HCT116 (cell line): ENCODE measurements around the gene AURKAIP1. TPM values are rescaled to one million over a fixed set of nuclear protein-coding genes. Genes with fewer than 3 reads are reported as not detected.

Experiments used
- ATAC-seq: fragments of 200-7000 bp; cut with Tn5 transposase; 2 replicates; pipeline ENCODE4 v1.9.1; 2020; ENCODE audit warnings: mild to moderate bottlenecking, moderate library complexity
- BruUV-seq: library from RNA; stranded (reverse); fragments of 400-500 nt; replicated peaks from 2 replicates; lab custom pipeline; 2021; lab: Mats Ljungman, UMichigan
- CTCF ChIA-PET: fragments of 300-600 bp; sonication (Branson Sonifier 250); formaldehyde crosslinking; loops from one replicate; lab custom pipeline; 2021; ENCODE audit warnings: antibody characterized with exemption; lab: Charles Lee
- POLR2A ChIA-PET: fragments of 300-600, 350-600 bp; sonication (Branson Sonifier 250); formaldehyde crosslinking; loops from one replicate; lab custom pipeline; 2021; ENCODE audit warnings: antibody characterized with exemption; lab: Charles Lee
- RAD21 ChIA-PET, 2 experiments: fragments of 300-600 bp; sonication (Branson Sonifier 250); formaldehyde crosslinking; loops; one replicate each; lab custom pipeline; 2023; ENCODE audit warnings: low total read pairs in 2 of 2; ENCODE audit not compliant: uncharacterized antibody in 2 of 2, unreplicated experiment in 2 of 2, low non-redundant PET in 1 of 2; lab: Charles Lee
- DNase-seq: peaks from one replicate; pipeline ENCODE4 v3.0.0-alpha.2; 2010; ENCODE audit warnings: low read depth, low spot score
- H2AFZ ChIP-seq: fragments of 200-600 bp; shearing (Covaris generic), sonication (generic); 2 replicates; pipeline ENCODE4 v1.6.1; 2017; ENCODE audit warnings: low read depth, mixed run types, mixed read lengths, antibody characterized with exemption, low read length; ENCODE audit not compliant: poor library complexity, severe bottlenecking
- H3K27ac ChIP-seq: 2 replicates; pipeline ENCODE4 v1.5.1; 2012; ENCODE audit warnings: low read depth, low read length
- H3K27me3 ChIP-seq: fragments of 200-600 bp; sonication (generic); 2 replicates; pipeline ENCODE4 v1.6.1; 2016; ENCODE audit warnings: mixed run types, low read length, mixed read lengths; ENCODE audit not compliant: insufficient read depth
- H3K36me3 ChIP-seq, 2 experiments: fragments of 200-500 bp in 1 of 2; fragments of 200-600 bp in 1 of 2; sonication (Bioruptor generic) in 1 of 2; sonication (generic) in 1 of 2; 2 replicates each; pipeline versions ENCODE4 v1.5.1 to v1.6.1; 2014 to 2016; ENCODE audit warnings: low read length in 2 of 2, inconsistent platforms in 1 of 2, mixed read lengths in 1 of 2, mixed run types in 1 of 2; ENCODE audit not compliant: insufficient read depth in 2 of 2, control insufficient read depth in 1 of 2
- H3K4me1 ChIP-seq, 2 experiments: fragments of 200-600 bp in 1 of 2; sonication (generic) in 1 of 2; 2 replicates each; pipeline versions ENCODE4 v1.5.1 to v1.6.1; 2012 to 2017; ENCODE audit warnings: low read length in 2 of 2, inconsistent platforms in 1 of 2, mild to moderate bottlenecking in 1 of 2, mixed read lengths in 1 of 2, mixed run types in 1 of 2, moderate library complexity in 1 of 2; ENCODE audit not compliant: insufficient read depth in 2 of 2, control insufficient read depth in 1 of 2
- H3K4me2 ChIP-seq: fragments of 200-600 bp; sonication (generic); 2 replicates; pipeline ENCODE4 v1.6.1; 2017; ENCODE audit warnings: mixed run types, low read length, mixed read lengths
- H3K4me3 ChIP-seq, 2 experiments: fragments of 200-600 bp in 1 of 2; sonication (generic) in 1 of 2; replicated peaks in 1 of 2; 2 replicates each; pipeline ENCODE4 v1.5.1; 2011 to 2016; ENCODE audit warnings: low read length in 2 of 2, control low read depth in 1 of 2, low read depth in 1 of 2, mild to moderate bottlenecking in 1 of 2, mixed read lengths in 1 of 2, mixed run types in 1 of 2
- H3K79me2 ChIP-seq: fragments of 200-600 bp; sonication (generic); 2 replicates; pipeline ENCODE4 v1.6.1; 2017; ENCODE audit warnings: mild to moderate bottlenecking, mixed run types, low read length, moderate library complexity, mixed read lengths; ENCODE audit not compliant: insufficient read depth
- H3K9ac ChIP-seq: fragments of 200-600 bp; sonication (generic); 2 replicates; pipeline ENCODE4 v1.6.1; 2016; ENCODE audit warnings: low read length, mixed read lengths
- H3K9me2 ChIP-seq: fragments of 200-600 bp; sonication (generic), shearing (Covaris generic); 2 replicates; pipeline ENCODE4 v1.6.1; 2017; ENCODE audit warnings: mixed run types, mild to moderate bottlenecking, moderate library complexity; ENCODE audit not compliant: insufficient read depth
- H3K9me3 ChIP-seq, 2 experiments: fragments of 200-500 bp in 1 of 2; fragments of 200-600 bp in 1 of 2; sonication (Bioruptor generic) in 1 of 2; sonication (generic) in 1 of 2; 2 replicates each; pipeline ENCODE4 v1.6.1; 2014 to 2017; ENCODE audit warnings: low read length in 2 of 2, mixed read lengths in 2 of 2, inconsistent platforms in 1 of 2, low read depth in 1 of 2, mild to moderate bottlenecking in 1 of 2, mixed run types in 1 of 2, moderate library complexity in 1 of 2; ENCODE audit not compliant: control insufficient read depth in 1 of 2, insufficient read depth in 1 of 2
- H4K20me1 ChIP-seq: fragments of 200-600 bp; sonication (generic), shearing (Covaris generic); 2 replicates; pipeline ENCODE4 v1.6.1; 2017; ENCODE audit warnings: mixed run types, mild to moderate bottlenecking, moderate library complexity; ENCODE audit not compliant: insufficient read depth
- CBX3 ChIP-seq: IDR thresholded peaks from 2 replicates; pipeline ENCODE4 v1.6.1; 2012; ENCODE audit warnings: low read depth
- EGR1 ChIP-seq: IDR thresholded peaks from 2 replicates; pipeline ENCODE4 v1.6.1; 2012; ENCODE audit warnings: low read depth
- ELF1 ChIP-seq: IDR thresholded peaks from 2 replicates; pipeline ENCODE4 v1.6.1; 2012; ENCODE audit warnings: low read depth, borderline replicate concordance
- EZH2phosphoT487 ChIP-seq: fragments of 200-600 bp; IDR thresholded peaks from 2 replicates; pipeline ENCODE4 v1.6.1; 2018; ENCODE audit warnings: antibody characterized with exemption, borderline replicate concordance
- FOSL1 ChIP-seq: IDR thresholded peaks from 2 replicates; pipeline ENCODE4 v1.6.1; 2012; ENCODE audit warnings: low read depth
- JUND ChIP-seq: IDR thresholded peaks from 2 replicates; pipeline ENCODE4 v1.6.1; 2012
- POLR2AphosphoS5 ChIP-seq: IDR thresholded peaks from 2 replicates; pipeline ENCODE4 v1.6.1; 2011; ENCODE audit warnings: mild to moderate bottlenecking, low read depth, low read length, moderate library complexity
- SP1 ChIP-seq: IDR thresholded peaks from 2 replicates; pipeline ENCODE4 v1.6.1; 2012; ENCODE audit warnings: low read depth
- SRF ChIP-seq: IDR thresholded peaks from 2 replicates; pipeline ENCODE4 v1.6.1; 2012; ENCODE audit warnings: low read depth
- YY1 ChIP-seq: IDR thresholded peaks from 2 replicates; pipeline ENCODE4 v1.6.1; 2011; ENCODE audit warnings: low read length, low read depth, moderate library complexity, mild to moderate bottlenecking; ENCODE audit not compliant: insufficient replicate concordance; ENCODE audit errors: extremely low read depth
- ZFX ChIP-seq: fragments of 450-650 bp; IDR thresholded peaks from 2 replicates; pipeline ENCODE4 v1.6.1; 2017
- ZNF274 ChIP-seq: fragments of 200-500 bp; sonication (Bioruptor generic); IDR thresholded peaks from 2 replicates; pipeline ENCODE4 v1.6.1; 2014; ENCODE audit warnings: mild to moderate bottlenecking, low read depth, low read length, inconsistent platforms
- intact Hi-C: fragments of 100-400 bp; cut with micrococcal nuclease; formaldehyde crosslinking; loops from 2 replicates; pipeline ENCODE4 v1.10.0; 2022
- total RNA-seq: library from RNA; stranded (reverse); gene quantifications from one replicate; pipeline ENCODE4 v1.2.1, GENCODE V29; 2021; ENCODE audit not compliant: unreplicated experiment
- TF ChIP-seq, protein P1 (sequence below): IDR thresholded peaks from 2 replicates; pipeline ENCODE4 v1.6.1; 2012
- TF ChIP-seq, protein P2 (sequence below): IDR thresholded peaks from 2 replicates; pipeline ENCODE4 v1.6.1; 2012; ENCODE audit warnings: low read depth

The AURKAIP1 gene
- total RNA-seq, 1 experiment from 2014 or later: 200 TPM

- no TSS peak for BruUV-seq
- Histone ChIP-seq H3K4me2 (peak overlapping the region; percentile 68), H3K9ac (peak overlapping the region; percentile 51), H4K20me1 (no peaks in the 10 kb centered on the region), H3K9me2 (no peaks in the 10 kb centered on the region), H3K4me1 (peaks cover 24 to 49% of the 10 kb centered on the region in 2 experiments), H3K9me3 (peaks cover 0 to 5% of the 10 kb centered on the region in 2 experiments; a peak in 1 of 4 replicates), H2AFZ (no peak overlapping the region), H3K4me3 (0 out of 4 replicates have a peak overlapping the region, but pooled peaks of 1 of the 2 experiments have one; percentile 25), H3K36me3 (no peaks in the 10 kb centered on the region), H3K27me3 (no peaks in the 10 kb centered on the region), H3K79me2 (no peaks in the 10 kb centered on the region), H3K27ac (peak overlapping the region; percentile 49; the same call in 1 of the 2 replicates)
- RAD21 ChIA-PET: no interaction called here
- no peak for TF ChIP-seq EGR1
- TF ChIP-seq ELF1: no peak
- no peak for TF ChIP-seq ZFX
- TF ChIP-seq, protein P1, sequence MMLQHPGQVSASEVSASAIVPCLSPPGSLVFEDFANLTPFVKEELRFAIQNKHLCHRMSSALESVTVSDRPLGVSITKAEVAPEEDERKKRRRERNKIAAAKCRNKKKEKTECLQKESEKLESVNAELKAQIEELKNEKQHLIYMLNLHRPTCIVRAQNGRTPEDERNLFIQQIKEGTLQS: no peak
- TF ChIP-seq SRF: no peak
- TF ChIP-seq, protein P2, sequence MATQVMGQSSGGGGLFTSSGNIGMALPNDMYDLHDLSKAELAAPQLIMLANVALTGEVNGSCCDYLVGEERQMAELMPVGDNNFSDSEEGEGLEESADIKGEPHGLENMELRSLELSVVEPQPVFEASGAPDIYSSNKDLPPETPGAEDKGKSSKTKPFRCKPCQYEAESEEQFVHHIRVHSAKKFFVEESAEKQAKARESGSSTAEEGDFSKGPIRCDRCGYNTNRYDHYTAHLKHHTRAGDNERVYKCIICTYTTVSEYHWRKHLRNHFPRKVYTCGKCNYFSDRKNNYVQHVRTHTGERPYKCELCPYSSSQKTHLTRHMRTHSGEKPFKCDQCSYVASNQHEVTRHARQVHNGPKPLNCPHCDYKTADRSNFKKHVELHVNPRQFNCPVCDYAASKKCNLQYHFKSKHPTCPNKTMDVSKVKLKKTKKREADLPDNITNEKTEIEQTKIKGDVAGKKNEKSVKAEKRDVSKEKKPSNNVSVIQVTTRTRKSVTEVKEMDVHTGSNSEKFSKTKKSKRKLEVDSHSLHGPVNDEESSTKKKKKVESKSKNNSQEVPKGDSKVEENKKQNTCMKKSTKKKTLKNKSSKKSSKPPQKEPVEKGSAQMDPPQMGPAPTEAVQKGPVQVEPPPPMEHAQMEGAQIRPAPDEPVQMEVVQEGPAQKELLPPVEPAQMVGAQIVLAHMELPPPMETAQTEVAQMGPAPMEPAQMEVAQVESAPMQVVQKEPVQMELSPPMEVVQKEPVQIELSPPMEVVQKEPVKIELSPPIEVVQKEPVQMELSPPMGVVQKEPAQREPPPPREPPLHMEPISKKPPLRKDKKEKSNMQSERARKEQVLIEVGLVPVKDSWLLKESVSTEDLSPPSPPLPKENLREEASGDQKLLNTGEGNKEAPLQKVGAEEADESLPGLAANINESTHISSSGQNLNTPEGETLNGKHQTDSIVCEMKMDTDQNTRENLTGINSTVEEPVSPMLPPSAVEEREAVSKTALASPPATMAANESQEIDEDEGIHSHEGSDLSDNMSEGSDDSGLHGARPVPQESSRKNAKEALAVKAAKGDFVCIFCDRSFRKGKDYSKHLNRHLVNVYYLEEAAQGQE: no peak
- no peak for TF ChIP-seq FOSL1
- TF ChIP-seq POLR2AphosphoS5: no peak
- no peak for TF ChIP-seq ZNF274
- TF ChIP-seq JUND: no peak
- no peak for TF ChIP-seq CBX3
- TF ChIP-seq YY1: no peak
- TF ChIP-seq SP1: no peak
- TF ChIP-seq EZH2phosphoT487: no peak
- CTCF ChIA-PET: no interaction called here
- DNase-seq (no peak), ATAC-seq (no peak)
- intact Hi-C loops: no loop called here
- POLR2A ChIA-PET: no interaction called here
Measured at GRCh38 chr1:1361233-1361981, 13.6 kb downstream of the AURKAIP1 start.
